Stimulated activated CD8-positive, alpha-beta memory T cell treated with anti-CD3 and anti-CD28 coated beads, Interleukin-12 subunit alpha, Interleukin-12 subunit beta, amount 100 ng/mL, for 24 hours (primary cell): ENCODE measurements around the gene ADK.
A peak's percentile ranks its signal among the peaks of the same experiment; 100 is the strongest.
"Not testable (repeated sequence)": the region's sequence is repeated elsewhere in the genome, so short reads cannot be mapped to it uniquely, and the experiment has no call there.

ENCODE experiments used
- DNase-seq: peaks from one replicate; pipeline ENCODE4 v3.0.0-alpha.2; 2020; ENCODE audit errors: extremely low read depth

The ADK gene

DNA sequence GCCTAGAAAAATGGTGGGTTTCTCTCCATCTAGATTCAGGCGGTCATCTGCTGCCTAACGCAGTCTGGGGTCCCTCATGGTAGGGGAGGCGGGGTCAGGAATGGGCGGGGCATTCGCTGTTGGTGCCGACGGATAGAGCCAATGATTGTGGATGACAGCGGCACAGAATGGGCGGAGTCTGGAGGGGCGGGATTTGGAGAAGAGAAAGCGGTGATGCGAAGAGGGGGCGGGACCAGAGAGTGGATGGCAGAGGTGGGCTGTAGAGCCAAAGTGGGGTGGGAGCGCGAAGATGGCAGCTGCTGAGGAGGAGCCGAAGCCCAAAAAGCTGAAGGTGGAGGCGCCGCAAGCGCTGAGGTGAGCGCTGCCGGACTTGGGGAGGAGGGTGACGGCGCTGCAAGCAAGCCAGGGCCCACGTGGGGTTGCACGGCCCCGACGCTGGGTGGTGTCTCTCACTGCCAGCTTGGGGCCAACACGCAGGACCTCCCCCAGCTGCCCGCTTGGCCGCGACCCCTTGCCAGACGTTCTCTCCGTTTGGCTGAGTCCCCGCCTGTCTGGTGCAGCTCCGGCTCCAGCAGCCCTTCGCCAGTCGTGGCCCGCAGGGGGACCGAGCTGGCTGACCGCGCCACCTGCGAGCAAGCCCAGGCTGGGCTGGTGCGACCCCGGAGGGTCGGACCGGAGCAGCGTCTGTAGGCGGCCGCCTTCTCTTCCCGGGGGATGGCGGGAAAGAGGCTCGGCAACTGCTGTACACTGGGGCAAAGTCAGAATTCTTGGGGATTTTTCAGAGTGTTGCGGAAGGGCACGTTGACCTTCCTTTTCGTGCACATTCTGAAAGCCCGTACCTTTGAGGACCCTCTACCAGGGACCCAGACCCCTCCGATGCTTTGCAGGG lies at the start of gene ADK:
ADK (plus strand) TSS at position 232 of the 889 bp plus-strand sequence; CDS start at position 290, 58 bp downstream.
- peak; percentile 100 for DNase-seq

DNA sequence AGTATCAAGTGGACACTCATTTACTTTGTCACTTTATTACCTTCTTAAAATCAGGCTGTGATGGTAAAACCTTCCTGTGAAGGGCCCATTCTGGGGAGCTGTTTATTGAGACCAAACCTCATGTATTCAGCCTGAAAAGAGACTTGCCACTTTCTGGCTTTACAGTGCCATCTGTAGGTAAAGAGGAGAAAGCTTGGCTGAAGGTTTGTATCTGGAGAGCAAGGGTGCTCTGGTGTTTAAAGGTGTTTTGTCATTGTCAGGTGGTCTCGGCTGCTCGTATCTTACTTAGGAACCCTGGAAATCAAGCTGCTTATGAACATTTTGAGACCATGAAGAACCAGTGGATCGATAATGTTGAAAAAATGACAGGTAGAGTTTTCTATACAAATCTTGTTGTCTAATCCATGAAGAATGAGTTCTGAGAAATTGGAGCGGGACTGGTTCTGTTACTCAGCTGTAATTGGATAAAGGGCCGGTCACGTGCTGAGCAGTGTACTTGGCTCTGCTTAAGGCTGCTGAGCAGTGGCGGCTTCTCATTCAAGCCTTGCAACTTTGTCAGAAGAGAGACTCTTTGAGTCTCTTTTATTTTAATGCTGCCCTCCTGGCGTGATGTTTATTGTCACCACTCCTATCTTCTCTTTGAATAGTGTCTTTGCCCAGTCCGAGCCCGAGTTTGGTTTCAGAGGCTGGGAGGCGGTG lies 47.3 kb upstream of the ADK start:
- DNase-seq, result no peak

DNA sequence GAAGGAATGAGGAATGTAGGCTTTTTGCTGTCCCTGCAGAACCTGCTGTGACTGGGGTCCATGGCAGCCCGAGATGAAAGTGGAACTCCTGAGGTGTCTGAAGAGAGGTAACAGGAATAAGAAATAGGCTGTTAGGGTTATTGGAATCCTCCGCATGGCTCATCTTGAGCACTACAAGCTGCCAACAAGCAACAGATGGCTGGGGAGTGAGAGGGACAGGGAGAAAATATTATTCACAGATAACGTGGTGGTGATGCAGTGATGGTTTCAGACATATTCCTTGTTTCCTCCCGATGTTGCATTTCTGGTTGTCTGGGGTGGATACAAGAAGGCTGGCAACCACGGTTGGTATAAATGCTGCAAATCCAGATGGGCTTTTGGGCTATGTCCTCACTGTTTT lies 46.5 kb upstream of the ADK start:
- DNase-seq, result no peak

DNA sequence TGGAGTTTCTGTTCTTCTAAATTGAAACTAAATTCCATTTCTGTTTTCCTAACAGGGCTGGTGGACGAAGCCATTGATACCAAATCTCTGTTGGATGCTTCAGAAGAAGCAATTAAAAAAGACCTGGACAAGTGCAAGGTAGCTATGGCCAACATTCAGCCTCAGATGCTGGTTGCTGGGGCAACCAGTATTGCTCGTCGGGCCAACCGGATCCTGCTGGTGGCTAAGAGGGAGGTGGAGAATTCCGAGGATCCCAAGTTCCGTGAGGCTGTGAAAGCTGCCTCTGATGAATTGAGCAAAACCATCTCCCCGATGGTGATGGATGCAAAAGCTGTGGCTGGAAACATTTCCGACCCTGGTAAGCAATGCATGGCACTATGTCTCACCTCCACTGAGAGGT lies 46.0 kb upstream of the ADK start:
- no peak for DNase-seq

DNA sequence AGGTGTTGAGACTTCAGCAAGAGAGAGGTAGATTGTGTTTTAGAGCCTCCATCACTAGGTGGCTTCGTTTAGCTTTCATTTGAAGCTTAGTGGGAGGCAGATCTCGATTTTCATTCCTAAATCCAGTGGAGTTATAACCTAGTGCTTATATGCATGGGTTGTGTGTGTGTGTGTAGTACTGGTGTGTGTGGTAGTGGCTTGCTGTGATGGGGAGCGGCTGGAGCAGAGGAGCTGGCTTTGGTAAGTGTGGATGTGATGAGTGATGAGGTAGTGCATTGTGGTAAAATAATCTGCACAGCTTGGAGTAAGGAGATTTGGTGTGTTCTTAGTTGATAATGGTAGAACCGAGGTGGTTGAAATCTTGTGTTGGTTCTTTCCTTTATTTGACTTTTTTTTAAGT lies 43.6 kb upstream of the ADK start:
- no peak for DNase-seq

DNA sequence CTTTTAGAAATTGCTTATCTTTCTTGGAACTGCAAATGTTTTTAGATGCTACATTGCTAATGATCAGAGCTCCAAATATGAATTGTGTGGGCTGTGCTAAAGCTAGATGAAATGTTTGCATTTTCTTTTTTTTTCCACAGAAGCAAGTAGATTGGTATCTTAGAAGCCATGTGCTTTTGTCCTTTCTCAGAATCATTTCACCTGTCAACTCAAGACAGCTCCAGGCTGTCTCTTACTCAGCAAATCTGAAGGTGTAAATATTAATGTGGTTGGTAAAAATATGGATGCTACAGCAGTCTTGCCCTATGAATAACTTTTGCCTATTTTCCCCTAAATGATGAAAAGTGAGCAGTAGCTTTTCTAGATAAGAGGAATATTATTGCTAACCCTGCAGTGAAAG lies 41.6 kb upstream of the ADK start:
- DNase-seq, result no peak

DNA sequence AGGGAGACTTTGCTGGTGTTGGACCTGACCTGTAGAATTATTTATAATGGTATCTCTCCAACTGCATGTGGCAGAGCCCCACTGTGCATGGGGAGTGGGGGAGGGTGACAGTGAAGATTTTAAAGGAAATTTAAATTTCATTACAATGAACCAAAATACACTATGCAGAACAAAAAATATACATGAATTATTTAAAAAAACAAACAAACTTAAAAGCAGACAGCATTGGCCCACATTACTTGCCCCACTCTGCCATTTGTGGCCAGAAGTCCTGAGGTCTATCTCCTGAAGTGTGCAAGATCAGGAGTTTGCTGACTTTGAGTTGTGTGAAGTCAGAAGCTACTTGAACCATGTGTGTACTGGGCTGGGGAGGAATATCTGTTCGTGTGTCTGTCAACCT lies 40.9 kb upstream of the ADK start:
- no peak for DNase-seq

DNA sequence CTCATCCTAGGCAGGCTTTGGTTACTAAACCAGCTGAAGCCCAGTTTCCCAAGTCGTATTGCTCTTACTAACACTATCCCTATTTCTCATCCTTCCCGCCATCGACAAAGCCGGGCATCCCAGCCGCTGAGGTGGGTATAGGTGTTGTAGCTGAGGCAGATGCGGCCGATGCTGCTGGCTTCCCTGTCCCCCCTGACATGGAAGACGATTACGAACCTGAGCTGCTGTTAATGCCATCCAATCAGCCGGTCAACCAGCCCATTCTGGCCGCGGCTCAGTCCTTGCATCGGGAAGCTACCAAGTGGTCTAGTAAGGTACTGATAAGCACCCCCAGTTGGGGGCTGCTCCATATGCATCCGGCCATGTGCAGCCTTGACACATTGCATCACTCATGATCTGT lies 39.2 kb upstream of the ADK start:
- DNase-seq, result no peak

DNA sequence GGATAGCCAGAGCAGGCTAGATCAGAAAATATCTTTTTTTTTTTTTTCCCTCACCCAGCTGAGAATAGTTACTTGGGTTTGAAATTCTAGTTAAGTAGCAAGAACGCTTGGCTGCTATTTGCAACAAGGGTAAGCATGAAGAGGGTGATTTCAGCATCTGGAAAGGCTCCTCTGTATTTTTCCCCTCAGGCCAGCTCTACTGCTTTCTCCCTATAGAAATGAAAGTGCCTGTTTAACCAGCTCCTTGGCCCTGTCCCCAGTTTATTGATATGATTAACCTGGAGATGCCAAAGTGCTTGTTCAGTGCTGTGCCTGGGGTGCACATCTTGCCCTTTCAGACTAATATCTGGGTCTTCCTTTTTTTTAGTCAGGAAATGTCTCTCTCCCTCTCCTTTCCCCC lies 37.5 kb upstream of the ADK start:
- no peak for DNase-seq

DNA sequence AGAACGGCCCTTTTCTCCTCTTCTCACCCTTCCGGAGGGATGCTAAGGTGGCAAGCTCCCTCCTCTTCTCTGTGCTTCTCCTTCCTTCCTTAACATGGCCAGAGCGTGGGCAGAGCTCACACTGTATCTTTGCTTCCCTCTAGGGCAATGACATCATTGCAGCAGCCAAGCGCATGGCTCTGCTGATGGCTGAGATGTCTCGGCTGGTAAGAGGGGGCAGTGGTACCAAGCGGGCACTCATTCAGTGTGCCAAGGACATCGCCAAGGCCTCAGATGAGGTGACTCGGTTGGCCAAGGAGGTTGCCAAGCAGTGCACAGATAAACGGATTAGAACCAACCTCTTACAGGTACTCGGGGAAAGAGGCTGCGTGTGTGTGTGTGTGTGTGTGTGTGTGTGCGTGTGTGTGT lies 37.0 kb upstream of the ADK start:
- DNase-seq, result no peak

DNA sequence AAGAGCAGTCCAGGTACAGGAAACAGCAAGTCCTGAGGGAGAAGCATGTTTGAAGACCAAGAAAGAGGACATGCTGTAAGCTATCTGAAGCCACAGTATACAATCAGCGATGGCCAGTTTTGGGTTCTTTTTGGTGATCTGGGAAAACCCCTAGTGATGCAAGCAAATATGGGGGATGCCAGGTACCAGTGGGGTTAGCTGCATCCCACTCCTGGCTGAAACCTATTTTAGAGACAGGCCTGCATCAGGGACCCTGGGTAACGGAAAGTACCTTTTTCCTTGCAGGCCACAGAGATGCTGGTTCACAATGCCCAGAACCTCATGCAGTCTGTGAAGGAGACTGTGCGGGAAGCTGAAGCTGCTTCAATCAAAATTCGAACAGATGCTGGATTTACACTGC lies 33.3 kb upstream of the ADK start:
- no peak for DNase-seq

DNA sequence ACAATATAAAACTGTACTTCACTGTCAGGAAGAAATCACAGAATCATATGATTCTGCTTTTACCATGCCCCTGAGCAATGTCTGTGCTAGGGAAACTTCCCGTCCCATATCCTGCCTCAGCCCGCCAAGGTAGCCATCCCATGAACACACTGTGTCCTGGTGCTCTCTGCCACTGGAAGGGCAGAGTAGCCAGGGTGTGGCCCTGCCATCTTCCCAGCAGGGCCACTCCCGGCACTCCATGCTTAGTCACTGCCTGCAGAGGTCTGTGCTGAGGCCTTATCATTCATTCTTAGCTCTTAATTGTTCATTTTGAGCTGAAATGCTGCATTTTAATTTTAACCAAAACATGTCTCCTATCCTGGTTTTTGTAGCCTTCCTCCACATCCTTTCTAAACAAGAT lies 32.2 kb upstream of the ADK start:
- no peak for DNase-seq

DNA sequence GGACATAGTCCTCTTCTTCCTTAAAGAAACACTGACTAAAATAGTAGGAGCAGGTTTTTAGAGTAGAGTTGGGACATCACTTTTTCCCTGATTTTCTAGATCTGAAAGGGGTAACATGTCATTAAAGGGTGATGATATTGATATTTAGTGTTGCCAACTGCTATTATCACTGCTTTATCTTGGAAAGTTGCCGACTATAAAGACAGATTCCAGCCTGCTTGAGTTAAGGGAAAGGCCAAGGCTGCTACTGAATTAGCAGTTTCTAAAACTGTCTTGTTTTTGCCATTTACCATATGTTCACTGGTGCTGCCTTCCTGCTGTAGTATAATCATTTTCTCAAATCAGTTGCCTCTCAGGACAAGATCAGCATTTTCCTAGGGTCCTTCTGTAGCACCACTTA lies 30.1 kb upstream of the ADK start:
- no peak for DNase-seq

DNA sequence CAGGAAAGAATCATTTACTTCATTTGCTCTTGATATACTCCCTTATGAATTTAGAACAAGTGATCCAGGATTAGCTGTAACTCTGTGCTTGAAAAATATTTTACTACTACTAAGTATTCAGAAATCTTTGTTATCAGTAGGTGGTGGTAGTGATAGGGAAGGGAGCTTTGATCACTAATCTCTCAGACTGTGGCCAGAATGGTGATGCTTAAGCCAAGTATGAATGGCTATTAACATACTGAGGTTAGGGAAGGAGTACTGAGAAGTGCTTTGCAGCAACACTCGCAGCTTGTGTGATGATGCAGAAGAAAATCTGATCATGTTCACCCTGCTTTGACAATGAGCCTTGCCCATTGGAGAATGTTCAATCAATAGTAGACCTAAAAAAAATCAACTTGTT lies 29.7 kb upstream of the ADK start:
- no peak for DNase-seq

DNA sequence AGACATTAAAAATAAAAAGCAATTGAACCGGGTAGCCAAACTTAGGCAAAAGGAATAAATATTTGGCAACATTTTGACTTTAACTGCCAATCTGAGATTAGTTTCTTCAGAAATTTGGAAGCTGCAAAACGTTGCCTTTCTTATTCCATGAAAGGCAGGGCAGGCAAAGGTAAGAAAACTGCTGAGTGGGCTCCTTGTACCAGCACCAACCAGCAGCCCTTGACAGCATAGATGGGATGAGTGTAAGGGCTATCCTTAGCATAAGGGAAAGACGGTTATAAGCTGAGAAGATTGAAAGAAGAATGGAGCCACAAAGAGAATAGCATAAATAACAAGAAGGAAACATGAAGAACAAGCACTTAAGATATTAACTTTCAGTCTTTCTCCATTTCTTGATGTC lies 29.0 kb upstream of the ADK start:
- no peak for DNase-seq

DNA sequence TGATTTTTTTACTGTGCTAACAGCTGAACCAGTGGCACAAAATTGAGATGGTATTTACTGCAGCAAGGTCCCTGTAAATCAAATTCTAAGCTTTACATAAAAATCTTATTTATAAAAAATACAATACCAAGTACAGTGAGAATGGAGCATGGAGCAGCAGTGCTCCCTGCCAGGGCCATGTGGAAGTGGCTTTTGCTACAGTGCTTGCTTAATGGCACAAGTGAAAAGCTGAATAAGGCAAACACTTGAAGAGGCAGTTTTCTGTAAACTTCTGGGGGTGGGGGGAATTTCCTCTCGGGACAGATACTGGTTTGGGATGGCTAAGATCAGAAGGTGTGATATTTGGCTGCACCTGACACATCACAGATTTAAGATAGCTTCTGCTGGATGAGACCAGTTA lies 27.9 kb upstream of the ADK start:
- no peak for DNase-seq

DNA sequence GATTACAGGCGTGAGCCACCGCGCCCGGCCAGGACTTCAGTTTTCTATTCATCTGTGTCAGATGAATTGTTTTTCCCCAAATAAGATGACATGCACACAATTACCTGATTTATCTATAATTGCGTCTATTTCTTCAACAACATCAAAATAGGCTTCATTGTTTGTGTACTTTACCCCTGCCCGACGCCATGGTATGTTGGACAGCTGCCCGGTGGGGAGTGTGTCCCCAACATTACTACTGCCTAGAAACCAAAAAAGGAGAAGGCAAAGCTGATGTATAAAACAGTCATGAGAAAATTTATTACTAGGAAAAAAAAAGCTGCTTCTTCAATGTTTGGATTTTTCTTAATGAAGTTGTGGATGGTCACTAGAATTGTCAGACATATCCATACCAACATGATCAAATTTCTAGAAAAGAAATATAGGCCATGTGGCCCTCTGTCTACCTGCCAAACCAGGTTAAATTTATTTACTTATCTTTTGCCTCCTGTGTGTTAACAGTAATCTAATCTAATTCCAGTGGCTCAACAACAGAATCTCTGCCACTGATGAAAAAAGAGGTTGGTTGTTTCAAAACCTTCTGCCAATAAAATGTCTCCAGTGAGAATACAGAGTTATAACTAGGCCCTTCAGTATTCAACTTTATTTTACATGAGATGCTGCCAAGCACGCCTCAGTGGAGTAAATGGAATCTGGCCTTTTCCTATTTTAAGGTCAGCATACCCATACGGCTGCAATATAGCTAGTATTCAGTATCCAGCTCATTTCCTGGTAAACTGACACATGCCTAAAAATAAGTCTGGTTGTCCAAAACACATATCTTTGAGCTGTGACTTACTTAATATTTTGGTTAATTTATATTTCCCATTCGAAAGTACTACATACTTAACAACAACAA lies 16.8 kb upstream of the ADK start:
- DNase-seq, result no peak

DNA sequence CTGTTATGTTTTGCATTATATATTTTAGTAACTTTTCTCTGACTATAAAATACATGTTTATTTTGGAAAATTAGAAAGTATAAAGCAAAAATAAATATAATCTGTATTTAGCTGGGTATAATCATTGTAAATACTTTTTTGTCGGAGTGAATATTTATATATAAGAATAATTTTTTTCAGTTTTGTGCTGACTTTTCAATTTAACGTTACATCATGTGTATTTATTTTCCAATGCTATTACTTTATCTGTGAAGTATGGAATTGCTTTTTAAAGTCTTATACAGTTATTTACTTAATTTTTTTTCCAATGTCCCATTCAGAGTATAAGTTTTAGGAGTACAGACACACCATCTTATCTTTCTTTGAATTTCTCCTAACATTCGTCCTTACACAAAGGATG lies 15.6 kb upstream of the ADK start:
- no peak for DNase-seq

DNA sequence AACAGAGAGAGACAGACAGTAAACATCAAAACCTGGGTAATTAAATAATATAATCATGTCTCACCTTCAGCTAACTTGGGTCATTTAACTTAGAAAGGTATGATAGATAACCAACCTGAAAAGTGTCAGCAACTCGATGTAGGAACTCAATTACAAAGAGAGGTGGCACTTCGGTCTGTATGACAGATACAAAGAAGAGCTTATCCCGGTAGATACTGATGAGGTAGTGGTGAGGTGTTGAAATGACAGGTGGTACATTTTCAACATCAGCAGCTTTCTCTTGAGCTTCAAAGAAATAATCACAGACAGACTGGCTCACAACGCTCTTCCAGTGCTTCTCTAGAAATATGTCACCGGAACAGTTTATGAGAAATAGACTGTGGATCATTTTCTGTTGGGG lies 13.0 kb upstream of the ADK start:
- DNase-seq, result no peak

DNA sequence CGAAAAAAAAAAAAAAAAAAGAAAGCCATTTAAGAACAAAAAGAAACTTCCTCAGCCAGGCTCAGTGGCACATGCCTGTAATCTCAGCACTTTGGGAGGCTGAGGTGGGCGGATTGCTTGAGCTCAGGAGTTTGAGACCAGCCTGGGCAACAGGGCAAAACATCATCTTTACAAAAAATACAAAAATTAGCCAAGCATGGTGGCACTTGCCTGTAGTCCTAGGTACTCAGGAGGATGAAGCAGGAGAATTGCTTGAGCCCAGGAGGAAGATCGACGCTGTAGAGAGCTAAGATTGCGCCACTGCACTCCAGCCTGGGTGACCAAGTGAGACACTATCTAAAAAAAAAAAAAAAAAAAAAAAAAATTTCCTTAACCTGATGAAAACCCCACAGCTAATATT lies 12.4 kb upstream of the ADK start:
- DNase-seq, result not testable (repeated sequence)

DNA sequence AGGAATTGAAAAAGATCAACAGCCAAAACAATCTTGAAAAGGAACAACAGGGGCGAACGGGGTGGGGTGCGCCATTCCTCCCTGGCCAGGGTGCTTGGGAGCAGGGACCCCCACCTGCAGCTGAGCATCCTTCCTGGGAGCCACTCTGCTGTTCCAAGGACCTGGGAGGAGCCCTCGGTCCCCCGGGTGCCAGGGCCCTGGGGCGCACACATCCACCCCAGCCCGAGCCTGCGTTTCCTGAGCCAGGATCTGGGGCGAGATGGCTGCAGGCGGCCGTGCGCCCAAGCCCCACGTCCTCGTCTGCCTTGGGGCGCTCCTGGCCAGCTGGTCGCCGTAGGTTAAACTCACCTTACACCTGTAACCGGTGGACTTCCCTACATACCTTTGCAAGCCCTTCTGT lies 11.0 kb upstream of the ADK start:
- no peak for DNase-seq

DNA sequence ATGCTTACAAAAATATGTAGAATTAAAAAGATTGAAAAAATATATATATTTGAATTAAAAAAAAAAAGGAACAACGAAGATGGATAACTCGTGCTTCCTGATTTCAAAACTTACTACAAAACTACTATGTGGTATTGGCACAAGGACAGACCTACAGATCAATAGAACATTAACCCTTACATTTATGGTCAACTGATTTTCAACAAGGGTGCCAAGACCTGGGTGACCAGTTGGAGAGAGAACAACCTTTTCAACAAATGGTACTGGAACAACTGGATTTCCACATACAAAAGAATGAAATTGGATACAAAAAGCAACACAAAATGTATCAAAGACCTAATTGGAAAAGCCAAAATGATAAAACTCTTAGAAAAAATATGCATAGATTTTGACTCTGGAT lies 10.5 kb upstream of the ADK start:
- DNase-seq, result no peak
